Epidermal melanocyte (primary cell): ENCODE data around the gene ASB1.

ENCODE experiments used
- DNase-seq: peaks from one replicate; pipeline ENCODE4 v3.0.0; 2011; ENCODE audit warnings: low spot score; ENCODE audit not compliant: insufficient read length

ASB1 gene

GRCh38 chr2:238465487-238466242, 38.9 kb downstream of the ASB1 start:
- DNase-seq: no peak

GRCh38 chr2:238466243-238466756, 39.6 kb downstream of the ASB1 start:
- DNase-seq: no peak

- no peak for DNase-seq
Measured at GRCh38 chr2:238467062-238467461, 40.3 kb downstream of the ASB1 start.

- DNase-seq: no peak
Measured at GRCh38 chr2:238467792-238468191, 41.1 kb downstream of the ASB1 start.

GRCh38 chr2:238469155-238469554, 42.4 kb downstream of the ASB1 start:
- no peak for DNase-seq

GRCh38 chr2:238473014-238473413, 46.3 kb downstream of the ASB1 start:
- DNase-seq: no peak

- no peak for DNase-seq
Measured at GRCh38 chr2:238473523-238473922, 46.8 kb downstream of the ASB1 start.

GRCh38 chr2:238475034-238475433, 48.3 kb downstream of the ASB1 start:
- DNase-seq: no peak

GRCh38 chr2:238475566-238475965, 48.8 kb downstream of the ASB1 start:
- no peak for DNase-seq

GRCh38 chr2:238476258-238476657, 49.5 kb downstream of the ASB1 start:
- no peak for DNase-seq

- DNase-seq: no peak
Measured at GRCh38 chr2:238478216-238478615, 51.5 kb downstream of the ASB1 start.

GRCh38 chr2:238479847-238480246, 53.1 kb downstream of the ASB1 start:
- no peak for DNase-seq

GRCh38 chr2:238483021-238483420, 56.3 kb downstream of the ASB1 start:
- DNase-seq: no peak

- DNase-seq: no peak
Measured at GRCh38 chr2:238483656-238484055, 56.9 kb downstream of the ASB1 start.

GRCh38 chr2:238484522-238485452, 58.1 kb downstream of the ASB1 start:
- DNase-seq: no peak

GRCh38 chr2:238486123-238486848, 59.6 kb downstream of the ASB1 start:
- no peak for DNase-seq

- no peak for DNase-seq
Measured at GRCh38 chr2:238487134-238487533, 60.4 kb downstream of the ASB1 start.

GRCh38 chr2:238487652-238488346, 61.1 kb downstream of the ASB1 start:
- DNase-seq: no peak

GRCh38 chr2:238488347-238488826, 61.7 kb downstream of the ASB1 start:
- no peak for DNase-seq

- DNase-seq: no peak
Measured at GRCh38 chr2:238489431-238489830, 62.7 kb downstream of the ASB1 start.

GRCh38 chr2:238489896-238490295, 63.2 kb downstream of the ASB1 start:
- no peak for DNase-seq
